C4-2B (cell line): ENCODE data around the gene NPTX2.

Source experiments
- ZFX ChIP-seq: fragments of 450-650 bp; IDR thresholded peaks from 2 replicates; pipeline ENCODE4 v1.6.1; 2017
- TF ChIP-seq, protein P1 (sequence below): fragments of 450-650 bp; conservative IDR thresholded peaks from 2 replicates; pipeline ENCODE4 v1.5.1; 2017; ENCODE audit warnings: mild to moderate bottlenecking

DNA sequence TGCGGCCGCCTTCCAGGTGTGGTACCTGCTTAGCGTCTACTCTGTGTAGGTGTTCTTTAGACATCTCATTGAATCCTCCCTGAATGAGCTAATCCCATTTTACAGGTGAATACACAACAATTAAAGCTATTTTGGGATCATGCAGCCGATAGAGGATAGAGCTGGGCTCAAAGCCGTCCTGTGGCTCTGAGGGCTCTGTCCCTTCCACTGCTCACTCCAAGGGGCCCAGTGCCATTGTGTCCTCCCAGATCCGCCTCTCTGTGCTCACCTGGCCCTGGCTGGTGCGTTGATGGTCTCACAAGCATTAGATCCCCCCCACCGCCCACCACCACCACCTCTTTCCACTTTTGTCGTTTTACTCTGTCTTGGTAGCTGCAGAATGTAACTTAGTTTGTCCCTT, 13.1 kb downstream of the NPTX2 start:
- TF ChIP-seq, protein P1, sequence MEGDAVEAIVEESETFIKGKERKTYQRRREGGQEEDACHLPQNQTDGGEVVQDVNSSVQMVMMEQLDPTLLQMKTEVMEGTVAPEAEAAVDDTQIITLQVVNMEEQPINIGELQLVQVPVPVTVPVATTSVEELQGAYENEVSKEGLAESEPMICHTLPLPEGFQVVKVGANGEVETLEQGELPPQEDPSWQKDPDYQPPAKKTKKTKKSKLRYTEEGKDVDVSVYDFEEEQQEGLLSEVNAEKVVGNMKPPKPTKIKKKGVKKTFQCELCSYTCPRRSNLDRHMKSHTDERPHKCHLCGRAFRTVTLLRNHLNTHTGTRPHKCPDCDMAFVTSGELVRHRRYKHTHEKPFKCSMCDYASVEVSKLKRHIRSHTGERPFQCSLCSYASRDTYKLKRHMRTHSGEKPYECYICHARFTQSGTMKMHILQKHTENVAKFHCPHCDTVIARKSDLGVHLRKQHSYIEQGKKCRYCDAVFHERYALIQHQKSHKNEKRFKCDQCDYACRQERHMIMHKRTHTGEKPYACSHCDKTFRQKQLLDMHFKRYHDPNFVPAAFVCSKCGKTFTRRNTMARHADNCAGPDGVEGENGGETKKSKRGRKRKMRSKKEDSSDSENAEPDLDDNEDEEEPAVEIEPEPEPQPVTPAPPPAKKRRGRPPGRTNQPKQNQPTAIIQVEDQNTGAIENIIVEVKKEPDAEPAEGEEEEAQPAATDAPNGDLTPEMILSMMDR, result no peak
- no peak for TF ChIP-seq ZFX
